Ecto neural progenitor cell (in vitro differentiated cells): ENCODE results near the gene NBPF4.
"Not testable (repeated sequence)": the region's sequence is repeated elsewhere in the genome, so short reads cannot be mapped to it uniquely, and the experiment has no call there.

ENCODE experiments used
- DNase-seq: peaks from one replicate; pipeline ENCODE4 v3.0.0-alpha.2; 2018; ENCODE audit warnings: low spot score

Gene NBPF4, protein sequence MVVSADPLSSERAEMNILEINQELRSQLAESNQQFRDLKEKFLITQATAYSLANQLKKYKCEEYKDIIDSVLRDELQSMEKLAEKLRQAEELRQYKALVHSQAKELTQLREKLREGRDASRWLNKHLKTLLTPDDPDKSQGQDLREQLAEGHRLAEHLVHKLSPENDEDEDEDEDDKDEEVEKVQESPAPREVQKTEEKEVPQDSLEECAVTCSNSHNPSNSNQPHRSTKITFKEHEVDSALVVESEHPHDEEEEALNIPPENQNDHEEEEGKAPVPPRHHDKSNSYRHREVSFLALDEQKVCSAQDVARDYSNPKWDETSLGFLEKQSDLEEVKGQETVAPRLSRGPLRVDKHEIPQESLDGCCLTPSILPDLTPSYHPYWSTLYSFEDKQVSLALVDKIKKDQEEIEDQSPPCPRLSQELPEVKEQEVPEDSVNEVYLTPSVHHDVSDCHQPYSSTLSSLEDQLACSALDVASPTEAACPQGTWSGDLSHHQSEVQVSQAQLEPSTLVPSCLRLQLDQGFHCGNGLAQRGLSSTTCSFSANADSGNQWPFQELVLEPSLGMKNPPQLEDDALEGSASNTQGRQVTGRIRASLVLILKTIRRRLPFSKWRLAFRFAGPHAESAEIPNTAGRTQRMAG

DNA sequence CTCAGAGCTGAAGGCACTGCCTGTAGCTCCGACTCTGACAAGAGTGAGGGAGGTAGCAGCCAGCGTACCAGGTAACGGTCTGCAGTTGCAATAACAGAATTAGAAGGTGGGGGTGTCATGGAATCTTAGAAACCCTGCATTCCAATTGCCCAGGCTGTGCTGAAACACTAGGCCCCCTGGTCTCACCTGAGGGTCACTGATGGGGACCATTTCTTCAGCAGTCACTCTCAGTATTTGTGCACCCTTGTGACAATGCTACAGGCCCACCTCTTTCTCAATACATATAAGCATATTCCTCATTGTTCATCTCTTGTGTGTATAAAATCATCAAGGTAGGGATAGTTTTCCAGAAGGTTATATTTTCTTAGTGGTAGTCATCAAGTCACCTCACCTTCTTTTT, at the start of gene NBPF4:
Gene NBPF4, minus strand, starts transcription at position 101 of the 400 bp plus-strand sequence. CDS start 315 bp downstream, outside the sequence.
- not testable (repeated sequence) for DNase-seq

GRCh38 chr1:108282528-108283257, 38.8 kb upstream of the NBPF4 start:
- not testable (repeated sequence) for DNase-seq

DNA sequence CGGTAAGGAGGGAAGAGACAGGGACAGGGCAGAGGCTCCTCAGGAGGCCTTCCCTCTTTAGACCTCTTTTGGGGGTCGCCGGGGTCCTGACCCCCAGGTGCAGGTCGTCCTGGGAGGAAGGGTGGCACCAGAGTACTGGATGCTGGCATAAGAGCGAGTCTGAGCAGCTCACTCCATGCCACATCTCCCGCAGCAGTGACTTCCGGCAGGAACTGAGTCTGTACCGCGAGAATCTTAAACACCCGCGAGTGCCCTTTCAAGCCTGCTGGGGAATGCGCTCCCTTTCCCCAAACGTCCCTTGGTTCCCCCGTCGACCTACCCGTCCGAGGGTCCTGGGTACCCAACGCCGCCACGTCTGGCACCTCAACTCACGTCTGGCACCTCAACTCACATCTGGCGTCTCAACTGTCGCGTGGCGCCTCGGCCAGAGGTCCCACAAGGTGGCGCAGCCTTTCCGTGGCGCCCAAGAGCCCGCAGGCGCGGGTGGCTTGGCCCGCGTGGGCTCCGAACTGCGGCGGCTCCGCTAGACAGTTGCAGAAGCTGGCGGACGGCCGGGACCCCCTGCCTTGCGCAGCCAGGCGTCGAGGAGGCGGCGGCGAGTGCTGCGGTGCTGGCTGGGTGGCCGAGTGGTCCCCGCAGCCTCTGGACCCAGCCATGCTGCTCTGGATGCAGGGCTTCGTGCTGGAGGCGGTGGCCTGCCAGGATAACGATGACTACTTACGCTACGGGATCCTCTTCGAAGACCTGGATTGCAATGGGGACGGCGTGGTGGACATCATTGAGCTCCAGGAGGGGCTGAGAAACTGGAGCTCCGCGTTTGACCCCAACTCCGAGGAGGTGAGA, 28.8 kb upstream of the NBPF4 start:
- DNase-seq, result not testable (repeated sequence)

- DNase-seq, result not testable (repeated sequence)
Observed at GRCh38 chr1:108267097-108267496, 23.2 kb upstream of the NBPF4 start.

- DNase-seq, result not testable (repeated sequence)
Observed at GRCh38 chr1:108261967-108262366, 18.1 kb upstream of the NBPF4 start.

DNA sequence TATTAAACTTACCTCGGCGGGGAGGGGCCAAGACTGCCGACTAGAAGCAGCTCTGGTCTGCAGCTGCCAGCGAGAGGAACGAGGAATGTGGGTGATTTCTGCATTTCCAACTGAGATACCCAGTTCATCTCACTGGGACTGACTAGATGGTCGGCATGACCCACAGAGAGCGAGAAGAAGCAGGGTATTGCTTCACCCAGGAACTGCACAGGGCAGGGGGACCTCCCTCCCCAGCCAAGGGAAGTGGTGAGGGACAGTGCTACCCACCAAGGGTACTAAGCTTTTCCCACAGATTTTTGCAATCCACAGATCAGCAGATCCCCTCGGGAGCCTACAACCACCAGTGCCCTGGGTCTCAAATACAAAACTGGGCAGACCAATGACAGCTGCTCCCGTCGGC, 17.6 kb upstream of the NBPF4 start:
- not testable (repeated sequence) for DNase-seq

GRCh38 chr1:108260578-108261259, 16.8 kb upstream of the NBPF4 start:
- not testable (repeated sequence) for DNase-seq

- DNase-seq, result not testable (repeated sequence)
Observed at GRCh38 chr1:108255426-108255825, 11.6 kb upstream of the NBPF4 start.

DNA sequence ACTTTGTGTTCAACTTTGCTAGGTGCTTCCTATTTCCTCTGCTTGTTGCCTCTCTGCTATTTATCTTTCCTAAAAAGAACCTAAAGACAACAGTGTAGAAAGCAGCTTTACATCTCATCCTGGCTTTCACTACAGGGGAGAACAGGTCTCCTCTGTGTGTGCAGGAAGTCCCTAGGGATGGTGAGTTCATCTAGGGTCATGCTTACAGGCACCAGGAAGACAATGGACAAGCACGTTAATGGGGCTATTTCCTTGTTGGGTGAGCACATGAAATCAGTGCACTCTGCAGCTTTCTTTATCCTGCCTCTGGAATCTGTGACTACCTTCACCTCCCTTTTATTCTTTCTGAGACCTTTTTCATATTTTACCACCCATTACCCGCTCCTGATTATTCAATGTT, 4.5 kb downstream of the NBPF4 start:
- not testable (repeated sequence) for DNase-seq

DNA sequence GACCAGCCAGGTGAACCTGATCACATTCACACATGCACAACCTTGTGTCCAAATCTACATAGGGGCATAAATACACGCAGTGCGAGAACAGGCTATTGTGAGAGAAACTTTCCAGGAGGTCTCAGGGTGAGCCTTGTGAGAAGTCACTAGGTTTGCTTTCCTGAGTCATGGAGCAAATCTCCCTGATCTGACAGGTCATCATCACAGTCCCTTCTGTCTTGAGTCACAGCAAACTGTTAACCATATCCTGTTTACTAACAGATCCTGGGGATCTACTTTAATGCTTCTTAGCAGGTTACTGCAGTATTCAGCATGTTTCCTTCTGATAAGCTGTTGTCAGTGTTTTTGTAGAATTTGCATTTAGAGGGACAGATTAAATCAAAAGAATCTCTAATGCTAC, 8.6 kb downstream of the NBPF4 start:
- DNase-seq, result not testable (repeated sequence)

DNA sequence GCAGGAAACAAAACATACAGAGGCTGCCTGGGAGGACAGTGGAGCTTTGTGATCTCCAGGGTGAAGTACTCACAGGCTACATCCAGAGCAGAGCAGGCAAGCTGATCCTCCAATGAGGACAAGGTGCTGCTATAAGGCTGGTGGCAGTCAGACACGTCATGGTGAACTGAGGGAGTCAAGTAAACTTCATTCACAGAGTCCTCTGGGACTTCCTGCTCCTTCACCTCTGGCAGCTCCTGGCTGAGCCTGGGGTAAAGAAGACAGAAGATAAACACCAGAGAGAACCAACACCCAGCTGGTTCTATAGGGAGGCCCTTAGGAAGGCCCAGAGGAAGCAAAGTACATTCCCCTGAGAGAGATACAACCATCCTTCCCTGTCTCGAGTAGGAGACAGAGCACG, 11.7 kb downstream of the NBPF4 start:
- DNase-seq, result not testable (repeated sequence)

GRCh38 chr1:108229976-108230375, 13.9 kb downstream of the NBPF4 start:
- DNase-seq, result not testable (repeated sequence)

DNA sequence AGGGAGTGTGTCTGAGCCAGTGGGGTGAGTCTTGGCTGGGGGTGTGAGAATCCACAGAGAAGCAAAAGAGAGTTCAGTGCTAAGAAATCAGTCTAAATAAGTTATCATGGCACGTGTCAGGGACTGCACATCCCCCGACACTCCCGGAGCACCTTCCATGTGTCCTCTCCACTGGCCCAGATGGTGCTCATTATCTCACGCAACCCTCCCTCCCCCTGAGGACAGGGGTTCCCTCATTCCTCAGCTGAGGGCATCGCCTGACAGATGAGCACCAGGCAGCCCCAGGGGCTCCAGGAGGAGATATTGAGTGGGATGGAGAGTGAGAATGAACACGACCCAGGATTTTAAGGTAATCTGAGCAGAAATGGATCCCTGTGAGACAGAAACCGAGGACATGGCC, 16.1 kb downstream of the NBPF4 start:
- not testable (repeated sequence) for DNase-seq

GRCh38 chr1:108226855-108227254, 17.0 kb downstream of the NBPF4 start:
- DNase-seq, result not testable (repeated sequence)

- not testable (repeated sequence) for DNase-seq
Observed at GRCh38 chr1:108223226-108223625, 20.6 kb downstream of the NBPF4 start.

DNA sequence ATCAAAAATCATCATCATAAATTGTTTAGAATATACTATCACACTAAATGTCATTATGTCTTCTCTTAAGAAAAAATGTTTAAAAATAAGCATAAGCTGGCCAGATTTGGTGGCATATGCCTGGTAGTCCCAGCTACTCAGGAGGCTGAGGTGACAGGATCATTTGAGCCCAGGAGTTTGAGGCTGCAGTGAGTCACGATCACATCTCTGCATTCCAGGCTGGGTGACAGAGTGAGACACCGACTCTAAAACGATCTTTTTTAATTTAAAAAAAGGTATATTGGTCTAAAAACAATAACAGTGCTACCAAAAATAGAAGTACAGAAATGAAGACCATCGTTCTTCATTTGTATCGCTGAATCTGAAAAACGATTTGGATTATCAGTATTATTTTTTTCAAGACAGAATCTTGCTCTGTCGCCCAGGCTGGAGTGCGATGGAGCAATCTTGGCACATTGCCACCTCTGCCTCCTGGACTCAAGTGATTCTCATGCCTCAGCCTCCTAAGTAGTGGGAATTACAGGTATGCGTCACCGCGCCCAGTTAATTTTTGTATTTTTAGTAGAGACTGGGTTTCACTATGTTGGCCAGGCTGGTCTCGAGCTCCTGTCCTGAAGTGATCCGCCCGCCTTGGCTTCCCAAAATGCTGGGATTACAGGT, 26.2 kb downstream of the NBPF4 start:
- DNase-seq, result not testable (repeated sequence)

- DNase-seq, result not testable (repeated sequence)
Observed at GRCh38 chr1:108217007-108217406, 26.9 kb downstream of the NBPF4 start.

DNA sequence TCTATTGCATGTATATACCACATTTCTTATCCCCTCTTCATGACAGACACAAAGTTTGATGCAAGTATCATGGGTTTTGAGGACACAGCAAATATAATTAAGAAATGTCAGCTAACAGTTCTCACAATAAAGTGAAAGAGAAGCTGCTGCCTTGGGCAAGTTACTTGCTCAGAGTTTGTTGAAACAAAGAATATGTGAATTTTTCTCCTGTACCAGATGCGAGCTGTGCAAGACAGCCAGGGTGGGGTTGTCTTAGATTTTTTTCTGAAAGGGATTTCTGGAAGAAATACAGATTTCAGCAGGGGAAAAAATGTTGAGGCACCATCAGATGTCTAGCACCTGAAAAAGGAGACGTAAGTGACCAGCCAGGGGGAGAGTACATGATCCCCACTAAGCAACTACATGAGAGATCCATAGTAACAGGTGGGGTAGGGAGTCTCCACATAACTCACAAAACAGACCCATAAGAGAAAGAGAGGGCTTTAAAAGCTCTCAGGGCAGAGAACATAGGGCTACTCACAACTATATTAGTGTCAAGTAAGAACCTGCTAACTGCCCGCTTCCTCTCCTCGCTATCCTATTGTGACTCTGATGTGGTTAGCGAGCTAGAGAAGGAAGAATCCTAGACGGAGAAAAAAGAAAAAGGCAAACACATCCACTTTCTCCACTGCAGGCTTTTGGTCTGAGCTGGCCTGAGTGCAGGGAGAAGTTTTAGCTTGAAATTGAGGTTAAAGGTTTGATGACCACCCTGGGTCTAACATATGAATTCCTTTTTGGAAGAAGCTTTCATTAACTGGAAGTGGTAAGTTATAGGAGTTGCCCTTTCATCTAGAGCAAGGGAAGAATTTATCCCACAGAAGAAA, 27.6 kb downstream of the NBPF4 start:
- DNase-seq, result not testable (repeated sequence)
